ENCODE data around the gene RFTN1.
A peak's percentile ranks its signal among the peaks of the same experiment; 100 is the strongest.

RFTN1 gene

DNA sequence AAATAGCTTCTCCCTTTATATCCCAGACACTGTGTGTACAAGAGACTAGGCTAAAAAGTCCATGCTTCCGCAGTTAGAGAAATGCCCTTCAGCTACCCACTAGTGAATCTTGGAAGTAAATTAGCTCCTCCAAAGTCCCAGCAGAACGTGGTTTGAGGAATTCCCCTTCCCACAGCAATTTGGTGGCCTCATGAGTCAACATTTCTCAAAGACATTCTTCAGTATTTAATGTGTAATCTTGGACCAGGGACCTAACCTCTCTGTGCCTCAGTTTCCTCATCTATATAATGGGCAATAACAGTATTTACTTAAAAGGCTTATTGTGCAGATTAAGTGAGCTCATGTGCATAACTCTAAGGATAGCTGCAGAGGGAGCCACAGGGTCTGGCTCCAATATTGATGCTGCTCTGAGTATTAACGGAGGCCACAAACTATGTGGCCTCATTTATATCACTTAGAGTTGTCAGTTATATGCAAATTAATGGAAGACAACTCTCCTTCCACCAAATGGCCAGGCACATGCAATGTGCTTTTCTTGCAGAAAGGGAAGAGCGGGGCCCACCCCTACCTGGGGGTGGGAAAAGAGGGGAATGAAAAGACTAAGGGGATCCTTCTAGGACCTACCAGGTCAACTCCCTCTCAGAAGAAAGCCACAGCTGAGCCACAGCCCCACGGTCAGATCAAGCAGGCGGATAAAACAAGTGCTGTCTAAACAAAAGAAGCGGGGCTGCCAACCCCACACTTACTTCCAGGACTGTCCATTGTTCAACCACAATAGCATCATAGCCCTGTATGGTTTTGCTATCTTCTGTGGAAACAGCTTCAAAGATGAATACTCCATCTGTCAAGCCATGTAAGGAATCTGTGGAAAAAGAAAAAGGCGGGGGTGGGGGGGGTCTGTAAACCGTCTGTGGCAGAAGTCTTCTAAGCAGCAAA is 156.0 kb downstream of the RFTN1 start:
- no peak for DNase-seq

DNA sequence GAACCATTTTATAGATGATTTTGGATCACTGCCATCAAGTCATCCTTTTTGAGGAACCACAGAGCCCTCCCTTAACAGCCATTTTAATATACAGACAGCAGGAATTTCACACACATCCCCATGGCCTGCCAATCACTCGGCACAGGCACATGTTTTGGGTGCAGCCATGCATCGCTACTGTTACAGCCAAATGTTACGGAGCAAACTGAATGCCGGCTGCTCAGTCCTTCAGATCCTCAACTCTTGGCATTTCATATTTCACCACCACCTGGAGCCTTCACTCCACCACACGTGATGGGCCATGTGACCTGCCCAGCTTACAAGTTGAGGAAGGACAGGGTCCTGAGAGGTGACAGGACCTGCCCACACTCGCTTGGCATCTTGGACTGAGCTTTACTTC is 157.7 kb downstream of the RFTN1 start:
- DNase-seq = no peak

DNA sequence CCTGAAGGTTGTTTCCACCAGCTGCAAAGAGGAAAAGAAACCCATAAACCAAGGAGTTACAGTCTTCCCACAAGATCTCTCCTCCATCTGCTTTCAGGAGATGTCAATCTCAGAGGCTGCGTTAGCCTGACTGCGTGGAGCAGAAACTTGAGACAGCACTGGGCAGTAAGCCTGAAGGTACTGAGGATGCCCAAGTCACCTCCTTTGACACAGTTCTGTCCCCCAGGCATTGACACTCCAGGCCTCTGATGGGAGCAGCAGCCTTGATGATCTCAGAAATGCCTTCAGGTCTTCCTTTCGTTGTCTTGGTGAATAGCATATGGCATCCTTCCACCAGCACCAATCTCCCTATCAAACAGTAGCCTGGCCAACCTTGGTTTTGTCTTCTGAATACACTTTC is 159.2 kb downstream of the RFTN1 start:
- no peak for DNase-seq

- DNase-seq = no peak
Observed at GRCh38 chr3:16352428-16352827, 161.1 kb downstream of the RFTN1 start.

DNA sequence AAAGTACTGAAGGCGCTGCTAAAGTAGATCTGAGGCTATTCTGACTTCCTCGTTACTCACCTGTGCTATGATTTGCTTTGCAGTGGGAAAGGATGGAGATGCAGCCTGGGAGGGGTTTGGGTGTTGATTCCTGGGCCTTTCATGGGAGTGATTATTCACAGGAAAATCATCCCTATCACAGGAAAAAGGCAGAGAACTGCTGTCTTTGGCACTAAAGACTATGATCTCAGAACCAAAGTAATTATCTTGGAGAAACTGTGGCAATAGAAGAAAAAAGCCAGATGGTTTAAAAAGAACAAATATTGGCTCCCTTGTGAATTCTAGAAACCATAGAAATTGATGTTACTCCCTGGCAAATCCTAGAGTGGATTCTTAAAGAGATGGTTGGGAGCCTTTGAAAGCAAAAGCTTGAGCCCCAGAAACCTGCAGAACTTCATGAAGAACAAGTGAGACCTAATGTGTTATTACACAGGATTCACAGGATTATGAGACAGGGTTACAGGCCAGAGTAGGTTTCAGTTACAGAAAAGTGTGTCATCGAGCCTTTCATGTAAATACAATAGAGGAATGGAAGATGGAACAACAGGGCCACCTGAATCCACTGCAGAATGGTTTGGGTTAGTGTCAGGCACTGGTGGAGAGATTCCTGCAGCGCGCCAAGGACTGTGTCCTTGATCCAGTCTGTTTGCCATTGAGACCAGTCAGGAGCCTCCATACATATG is 162.7 kb downstream of the RFTN1 start:
- DNase-seq = no peak

DNA sequence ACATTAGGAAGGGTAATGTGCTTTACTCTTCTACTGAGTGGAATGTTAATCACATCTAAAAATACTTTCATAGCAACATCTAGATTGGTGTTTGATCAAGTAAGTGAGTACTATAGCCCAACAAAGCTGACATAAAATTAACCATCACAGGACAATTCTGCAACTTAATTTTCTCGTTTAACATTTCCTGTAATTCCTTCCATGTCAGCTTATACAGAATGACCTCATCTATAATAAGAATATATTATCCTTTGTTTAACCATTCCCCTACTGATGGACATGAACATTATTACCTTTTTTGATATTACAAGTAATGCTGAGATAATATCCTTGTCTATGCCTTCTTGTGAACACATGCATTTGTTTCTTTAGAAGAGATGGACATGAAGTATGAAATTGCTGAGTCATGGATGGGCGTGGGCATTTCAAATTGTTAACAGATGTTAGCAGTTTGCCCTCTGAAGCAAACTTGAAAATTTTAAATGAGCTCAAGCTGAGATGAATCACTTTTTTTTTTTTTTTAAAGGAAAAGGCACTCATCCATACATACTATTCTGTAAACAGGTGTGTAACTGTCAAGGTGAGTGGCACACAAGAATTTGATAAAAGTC is 163.4 kb downstream of the RFTN1 start:
- no peak for DNase-seq

- no peak for DNase-seq
Observed at GRCh38 chr3:16347548-16347947, 166.0 kb downstream of the RFTN1 start.

DNA sequence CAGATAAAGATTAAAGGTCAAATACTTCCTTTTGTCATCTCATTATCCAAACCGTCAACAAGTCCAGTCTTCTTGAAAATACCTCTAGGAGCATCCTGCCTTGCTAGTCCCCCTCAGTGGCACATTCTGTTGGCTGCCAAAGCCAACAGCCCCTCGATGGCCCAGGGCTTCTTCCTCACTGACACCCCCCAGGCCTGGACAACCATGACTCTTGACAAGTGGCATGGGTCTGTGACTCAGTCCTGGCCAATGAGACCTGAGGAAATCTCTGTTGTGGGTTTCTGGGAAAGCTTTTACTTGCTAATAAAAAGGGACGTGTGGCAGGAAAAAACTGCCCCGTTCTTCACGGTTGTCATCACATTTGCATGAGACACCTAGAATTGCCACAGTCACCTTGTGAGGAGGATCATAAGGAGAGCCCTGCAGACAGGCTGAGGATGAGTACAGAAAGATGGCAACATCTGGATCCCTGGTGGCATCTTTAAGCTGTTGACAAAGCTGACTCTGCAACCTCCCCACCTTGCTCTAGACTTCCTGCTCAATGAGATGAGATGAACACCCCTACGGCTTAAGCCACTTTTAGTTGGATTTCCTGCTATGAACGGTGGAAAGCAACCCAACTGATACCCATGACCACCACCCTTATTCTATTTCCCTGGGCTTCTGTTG is 167.0 kb downstream of the RFTN1 start:
- no peak for DNase-seq

DNA sequence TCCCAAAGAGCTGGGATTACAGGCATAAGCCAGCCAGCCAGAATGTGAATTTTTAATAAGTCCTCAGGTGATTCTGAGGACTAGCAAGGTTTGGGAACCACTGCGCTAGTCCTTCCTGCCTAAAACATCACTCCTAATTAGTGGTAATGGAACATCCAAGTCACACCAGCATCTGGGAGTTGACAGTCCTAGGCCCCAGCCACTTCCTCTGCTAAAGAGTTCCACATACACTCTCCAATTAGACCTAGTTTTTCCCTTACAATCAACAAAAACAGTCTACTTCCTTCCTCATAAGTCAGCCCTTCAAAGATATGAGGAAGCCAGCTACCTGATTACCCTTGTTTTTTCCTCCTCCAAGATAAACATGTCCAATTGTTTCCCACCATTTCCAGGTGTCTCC is 170.4 kb downstream of the RFTN1 start:
- DNase-seq = no peak

GRCh38 chr3:16338999-16339398 is 174.5 kb downstream of the RFTN1 start:
- DNase-seq = no peak

DNA sequence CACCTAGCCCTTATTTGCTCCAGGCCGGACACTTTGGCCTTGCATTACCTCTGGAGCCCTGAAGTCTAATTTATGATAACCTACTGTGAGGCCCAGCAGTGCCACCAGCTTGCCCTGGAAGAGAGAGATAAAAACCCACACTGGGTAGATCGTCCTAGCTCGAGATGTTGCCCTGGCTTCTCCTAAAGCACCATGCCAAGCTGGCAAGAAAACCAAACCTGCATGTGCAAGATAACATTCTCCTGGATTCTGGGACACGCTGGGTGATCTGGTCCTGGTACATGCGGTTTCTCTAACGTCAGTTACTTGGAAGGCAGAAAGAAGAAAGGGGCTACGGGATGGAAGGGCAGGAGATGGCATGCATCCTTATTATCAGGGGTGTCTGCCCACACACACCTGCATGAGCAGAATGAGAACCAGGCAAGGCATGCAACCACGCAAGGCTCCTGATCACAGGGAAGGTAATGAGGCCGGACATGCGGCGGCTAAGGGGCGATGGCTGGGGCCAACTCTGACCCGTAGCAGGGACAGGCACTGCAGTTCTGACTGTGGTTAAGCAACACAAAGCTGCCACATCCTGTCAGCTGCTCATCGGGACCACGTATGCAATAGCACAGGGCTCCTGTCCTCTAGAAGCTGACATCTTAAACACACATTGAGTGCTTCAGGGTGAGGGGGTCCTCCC is 175.5 kb downstream of the RFTN1 start:
- DNase-seq = no peak

GRCh38 chr3:16336825-16337224 is 176.7 kb downstream of the RFTN1 start:
- DNase-seq = no peak

DNA sequence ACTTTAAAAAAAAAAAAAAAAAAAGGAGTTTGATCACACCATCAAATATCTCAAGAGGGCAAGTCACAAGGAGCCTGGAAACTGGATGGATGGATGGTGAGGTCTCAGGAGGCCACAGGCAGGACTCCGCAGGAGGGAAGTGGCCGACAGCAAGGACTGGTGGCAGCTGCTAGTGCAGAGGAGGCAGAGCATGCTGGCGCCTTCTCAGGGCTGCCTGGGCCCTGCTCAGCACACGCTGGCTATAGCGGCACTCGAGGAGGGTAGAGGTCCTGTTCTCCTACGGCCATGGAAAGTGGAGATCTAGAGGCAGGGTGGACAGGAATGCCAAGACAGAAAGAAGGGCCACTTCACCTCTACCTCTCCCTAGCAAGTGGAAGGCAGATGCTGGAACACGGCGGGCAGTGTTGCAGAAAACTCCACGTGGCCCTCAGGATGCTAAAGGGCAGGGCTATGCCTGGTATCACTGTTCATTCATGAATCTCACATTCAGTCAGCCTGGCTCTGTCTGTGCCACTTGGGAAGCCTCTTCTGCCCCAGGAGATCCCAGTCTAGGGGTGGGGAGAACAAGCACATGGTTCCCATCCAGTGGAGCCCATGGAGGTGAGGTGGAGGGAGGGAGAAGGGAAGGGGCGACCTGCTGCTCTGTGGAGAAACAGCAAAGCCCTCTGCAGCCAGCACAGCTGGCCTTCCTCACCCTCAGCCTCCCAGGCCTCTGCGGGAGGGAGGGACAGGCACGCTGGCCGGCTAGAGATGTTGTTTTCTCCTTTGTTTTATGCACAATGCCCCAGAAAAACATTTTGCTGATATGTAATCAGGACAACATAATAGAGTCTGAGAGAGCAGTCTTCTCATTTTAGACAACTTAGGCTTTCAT is 177.5 kb downstream of the RFTN1 start:
- peak; percentile 25 for DNase-seq

GRCh38 chr3:16335333-16335732 is 178.2 kb downstream of the RFTN1 start:
- no peak for DNase-seq

- DNase-seq = no peak
Observed at GRCh38 chr3:16334909-16335308, 178.6 kb downstream of the RFTN1 start.

DNA sequence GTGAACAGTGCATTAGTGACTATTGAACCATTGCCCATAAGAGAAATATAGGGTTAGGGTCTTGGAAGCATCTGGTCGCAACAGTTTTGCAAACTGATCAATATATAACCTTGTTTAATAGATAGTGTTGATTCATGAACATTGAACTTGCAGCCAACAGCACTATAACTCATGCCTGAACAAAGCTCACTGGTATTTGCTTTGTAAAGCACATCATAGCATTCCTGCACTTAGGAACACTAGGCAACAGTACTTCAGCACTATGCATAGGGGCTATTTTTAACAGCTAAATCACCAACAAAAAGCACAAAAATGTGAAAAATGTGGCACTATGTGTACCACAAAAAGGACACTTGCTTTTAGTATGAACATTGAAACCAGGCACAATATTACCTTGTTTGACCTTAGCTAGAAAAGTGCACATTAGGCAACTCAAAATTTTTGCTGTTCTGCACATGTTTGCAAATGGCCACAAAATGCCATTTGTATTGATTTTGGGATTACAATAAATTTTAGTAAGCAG is 180.5 kb downstream of the RFTN1 start:
- DNase-seq = no peak

GRCh38 chr3:16331319-16331883 is 182.1 kb downstream of the RFTN1 start:
- no peak for DNase-seq

DNA sequence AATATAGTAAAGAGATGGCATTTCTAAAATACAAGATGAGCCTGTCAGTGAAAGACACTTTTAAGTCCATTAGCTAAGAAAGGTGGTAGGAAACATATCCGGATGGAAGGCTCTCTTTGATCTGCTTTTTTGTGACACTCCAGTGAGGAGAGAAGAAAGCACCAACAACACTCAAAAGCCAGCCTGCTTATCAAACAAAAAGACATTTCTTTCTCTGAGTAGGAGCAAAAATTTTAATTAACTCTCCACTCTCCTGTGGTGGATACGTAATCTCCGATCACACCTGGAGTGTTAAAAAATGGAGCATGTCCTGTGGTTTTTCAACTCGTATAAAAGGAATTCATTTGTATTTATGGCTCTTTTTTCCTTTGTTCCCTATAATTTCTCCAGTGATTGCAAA is 183.1 kb downstream of the RFTN1 start:
- no peak for DNase-seq

GRCh38 chr3:16329826-16330129 is 183.7 kb downstream of the RFTN1 start:
- DNase-seq = no peak

DNA sequence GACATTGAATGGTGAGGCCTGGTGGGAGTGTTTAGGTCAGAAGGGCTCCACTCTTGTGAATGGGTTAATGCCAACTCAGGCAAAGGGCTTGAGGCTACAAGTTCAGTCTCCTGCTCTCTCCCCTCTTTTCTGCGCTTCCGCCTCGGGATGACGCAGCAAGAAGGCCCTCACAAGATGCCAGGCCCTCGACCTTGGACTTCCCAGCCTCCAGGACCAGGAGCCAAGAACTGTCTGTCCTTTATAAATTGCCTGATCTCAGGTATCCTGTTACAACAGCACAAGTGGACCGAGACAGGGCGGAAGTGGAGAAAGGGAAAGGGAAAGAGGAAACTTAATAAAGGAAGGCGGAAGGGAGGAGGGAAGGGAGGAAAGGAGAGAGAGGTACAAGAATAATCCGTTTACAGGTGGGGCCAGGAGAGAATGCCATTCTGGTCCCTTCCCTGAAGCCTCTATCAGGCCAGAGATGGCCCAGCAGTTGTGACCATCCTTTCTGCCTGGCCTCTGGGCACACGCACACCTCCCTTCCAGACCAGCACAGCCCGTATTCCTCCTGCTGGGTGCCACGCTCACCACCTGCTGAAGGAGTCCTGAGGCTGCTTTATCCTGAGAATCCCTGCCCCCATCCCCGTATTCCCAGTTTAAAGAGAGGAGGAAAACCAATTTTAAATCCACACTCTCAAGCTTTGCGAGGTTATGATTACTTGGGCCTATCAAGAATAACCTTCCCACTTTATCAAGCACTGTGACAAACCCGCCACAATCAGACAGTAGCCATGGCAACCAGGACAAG is 184.3 kb downstream of the RFTN1 start:
- no peak for DNase-seq

Measured in right kidney (tissue), 1 donor.